Measurements from ENCODE around the gene AK4. TPM values are rescaled to one million over a fixed set of nuclear protein-coding genes. Genes with fewer than 3 reads are reported as not detected.

Gene AK4
- total RNA-seq, 2 experiments from 2014 or later: 0.08 to 0.14 TPM

DNA sequence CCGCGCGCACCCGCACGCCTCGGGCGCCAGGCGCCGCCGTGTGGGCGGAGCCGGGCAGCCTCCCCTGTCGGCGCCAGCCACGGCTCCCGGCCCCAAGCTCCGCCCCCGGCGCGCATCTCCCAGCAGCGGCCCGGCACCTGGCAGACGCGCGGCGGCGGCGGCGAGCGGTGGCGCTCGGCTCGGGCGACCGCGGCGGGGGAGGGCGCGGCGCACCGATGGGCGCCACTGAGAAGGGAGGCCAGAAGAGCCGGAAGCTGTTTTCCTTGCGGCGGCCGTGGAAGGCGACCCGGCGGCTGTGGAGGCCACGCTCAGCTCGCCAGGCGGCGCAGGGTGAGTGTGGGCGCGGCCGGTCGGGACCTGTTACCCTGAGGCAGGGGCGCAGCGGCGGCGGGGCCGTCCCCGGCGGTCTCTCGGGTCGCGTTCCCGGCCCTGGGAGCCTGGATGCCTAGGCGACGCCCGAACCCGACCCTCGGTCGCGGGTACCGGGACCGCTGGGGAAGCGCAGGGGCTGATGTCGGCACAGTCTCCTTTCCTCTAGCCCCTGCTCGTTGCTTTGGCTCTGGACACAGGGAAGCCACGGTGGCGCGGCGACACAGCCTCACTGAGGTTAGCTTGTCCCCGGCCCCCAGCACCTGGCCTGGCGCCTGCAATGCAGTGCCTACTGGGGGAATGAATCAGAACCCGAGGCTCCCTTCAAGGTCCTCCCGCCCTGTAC is 106.5 kb downstream of the AK4 start:
- no peaks in the 10 kb centered on the region for H3K36me3 ChIP-seq (ENCODE audit: insufficient read depth, low read length)
- H3K4me1 ChIP-seq (ENCODE audit: insufficient read depth, low read length): peaks cover 21% of the 10 kb centered on the region
- Mint-ChIP-seq H3K27ac (peak overlapping the region; percentile 57), H3K36me3 (ENCODE audit: low read depth) (peaks cover 3% of the 10 kb centered on the region), H3K4me3 (peak overlapping the region; percentile 91), H3K27me3 (peaks cover 15% of the 10 kb centered on the region), H3K9me3 (no peaks in the 10 kb centered on the region), H3K4me1 (ENCODE audit: low read depth) (peaks cover 12% of the 10 kb centered on the region)
- no peaks in the 10 kb centered on the region for H3K9me3 ChIP-seq (ENCODE audit: control insufficient read depth in 1 of 2, insufficient read depth in 1 of 2, low read length in 2 of 2)
- intact Hi-C loops (cut with DNase I, micrococcal nuclease): loop anchor here (2.0 to 5.0 kb wide), 3 partner anchors 166 to 187 kb away; partner anchors contain the start of genes LEPR (in 2 of the 2) and LEPROT (in 2 of the 2)
- DNase-seq (peak; percentile 70 to 93 (median 84)), ATAC-seq (ENCODE audit: poor library complexity) (peak; percentile 97)
- TF ChIP-seq, protein P1, sequence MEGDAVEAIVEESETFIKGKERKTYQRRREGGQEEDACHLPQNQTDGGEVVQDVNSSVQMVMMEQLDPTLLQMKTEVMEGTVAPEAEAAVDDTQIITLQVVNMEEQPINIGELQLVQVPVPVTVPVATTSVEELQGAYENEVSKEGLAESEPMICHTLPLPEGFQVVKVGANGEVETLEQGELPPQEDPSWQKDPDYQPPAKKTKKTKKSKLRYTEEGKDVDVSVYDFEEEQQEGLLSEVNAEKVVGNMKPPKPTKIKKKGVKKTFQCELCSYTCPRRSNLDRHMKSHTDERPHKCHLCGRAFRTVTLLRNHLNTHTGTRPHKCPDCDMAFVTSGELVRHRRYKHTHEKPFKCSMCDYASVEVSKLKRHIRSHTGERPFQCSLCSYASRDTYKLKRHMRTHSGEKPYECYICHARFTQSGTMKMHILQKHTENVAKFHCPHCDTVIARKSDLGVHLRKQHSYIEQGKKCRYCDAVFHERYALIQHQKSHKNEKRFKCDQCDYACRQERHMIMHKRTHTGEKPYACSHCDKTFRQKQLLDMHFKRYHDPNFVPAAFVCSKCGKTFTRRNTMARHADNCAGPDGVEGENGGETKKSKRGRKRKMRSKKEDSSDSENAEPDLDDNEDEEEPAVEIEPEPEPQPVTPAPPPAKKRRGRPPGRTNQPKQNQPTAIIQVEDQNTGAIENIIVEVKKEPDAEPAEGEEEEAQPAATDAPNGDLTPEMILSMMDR (IDR thresholded peaks at IDR 0.05): no peak
- CTCF ChIA-PET: interaction anchor here (1.3 to 1.5 kb wide), 2 partner anchors 9 to 163 kb away, joined by 4 read pairs; no protein-coding TSS in a partner anchor
- peaks cover 3 to 5% of the 10 kb centered on the region in 2 experiments for H3K27me3 ChIP-seq (ENCODE audit: control insufficient read depth in 1 of 2, insufficient read depth in 2 of 2, low read length in 2 of 2)
- POLR2A ChIA-PET: interaction anchor here (0.6 to 2.8 kb wide), 9 partner anchors 10 to 1192 kb away, joined by 3 to 37 read pairs (median 4); partner anchors contain the start of genes JAK1, LEPR and LEPROT
- H3K4me3 ChIP-seq (ENCODE audit: low read length): peak overlapping the region; percentile 65
- no peak overlapping the region for H3K27ac ChIP-seq (ENCODE audit: low read depth in 1 of 2, low read length in 2 of 2)

DNA sequence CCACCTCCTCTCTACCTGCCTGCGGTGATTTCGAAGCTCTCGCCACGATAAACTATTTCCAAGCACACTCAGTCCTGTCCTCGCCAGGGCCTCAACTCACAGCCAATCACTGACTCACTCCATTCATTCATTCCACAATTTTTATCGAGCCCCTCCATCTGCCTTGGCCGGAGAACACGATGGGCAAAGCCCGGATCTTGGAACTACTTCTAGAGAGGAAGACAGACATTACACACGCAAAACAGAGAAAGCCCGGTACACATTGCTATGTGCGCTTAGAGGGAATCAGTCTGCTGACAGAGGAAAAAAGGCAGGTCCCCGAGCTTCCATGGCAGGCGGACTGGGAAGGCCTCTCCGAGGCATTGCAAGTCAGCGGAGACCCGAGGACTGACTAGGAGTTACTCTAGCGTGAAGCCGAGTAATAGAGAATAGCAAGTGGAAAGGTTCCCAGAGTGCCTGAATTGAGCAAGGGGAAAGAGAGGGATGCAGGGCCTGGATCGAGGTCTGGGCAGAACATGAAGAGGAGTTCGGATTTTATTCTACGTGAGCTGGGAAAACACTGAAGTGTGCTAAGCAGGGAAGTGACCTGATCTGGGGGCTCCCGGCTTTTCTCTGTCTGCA is 107.1 kb downstream of the AK4 start:
- peak overlapping the region; percentile 88 for H3K4me3 Mint-ChIP-seq
- ChIA-PET POLR2A (interaction anchor here (0.6 to 2.8 kb wide), 6 partner anchors 10 to 289 kb away, joined by 3 to 37 read pairs (median 8); partner anchors contain the start of genes JAK1, LEPR and LEPROT), CTCF (interaction anchor here (1.3 to 1.5 kb wide), 2 partner anchors 9 to 163 kb away, joined by 4 read pairs; no protein-coding TSS in a partner anchor)
- peaks cover 3 to 5% of the 10 kb centered on the region in 2 experiments for H3K27me3 ChIP-seq (ENCODE audit: control insufficient read depth in 1 of 2, insufficient read depth in 2 of 2, low read length in 2 of 2)
- TF ChIP-seq, protein P1 (IDR thresholded peaks at IDR 0.05): no peak
- peaks cover 12% of the 10 kb centered on the region for H3K4me1 Mint-ChIP-seq (ENCODE audit: low read depth)
- no peak overlapping the region for H3K27ac ChIP-seq (ENCODE audit: low read depth in 1 of 2, low read length in 2 of 2)
- H3K4me1 ChIP-seq (ENCODE audit: insufficient read depth, low read length): peaks cover 21% of the 10 kb centered on the region
- no peaks in the 10 kb centered on the region for H3K9me3 ChIP-seq (ENCODE audit: control insufficient read depth in 1 of 2, insufficient read depth in 1 of 2, low read length in 2 of 2)
- no peaks in the 10 kb centered on the region for H3K9me3 Mint-ChIP-seq
- H3K36me3 ChIP-seq (ENCODE audit: insufficient read depth, low read length): no peaks in the 10 kb centered on the region
- peaks cover 15% of the 10 kb centered on the region for H3K27me3 Mint-ChIP-seq
- ATAC-seq (ENCODE audit: poor library complexity) (no peak), DNase-seq (peak in 2 of 14 experiments; percentile 7 to 11)
- peaks cover 3% of the 10 kb centered on the region for H3K36me3 Mint-ChIP-seq (ENCODE audit: low read depth)
- H3K27ac Mint-ChIP-seq: peak overlapping the region; percentile 6
- H3K4me3 ChIP-seq (ENCODE audit: low read length): peak overlapping the region; percentile 65
- intact Hi-C loops (cut with DNase I, micrococcal nuclease): loop anchor here (2.0 to 5.0 kb wide), 2 partner anchors 166 to 188 kb away; partner anchors contain the start of genes LEPR (in 1 of the 2) and LEPROT (in 1 of the 2)

DNA sequence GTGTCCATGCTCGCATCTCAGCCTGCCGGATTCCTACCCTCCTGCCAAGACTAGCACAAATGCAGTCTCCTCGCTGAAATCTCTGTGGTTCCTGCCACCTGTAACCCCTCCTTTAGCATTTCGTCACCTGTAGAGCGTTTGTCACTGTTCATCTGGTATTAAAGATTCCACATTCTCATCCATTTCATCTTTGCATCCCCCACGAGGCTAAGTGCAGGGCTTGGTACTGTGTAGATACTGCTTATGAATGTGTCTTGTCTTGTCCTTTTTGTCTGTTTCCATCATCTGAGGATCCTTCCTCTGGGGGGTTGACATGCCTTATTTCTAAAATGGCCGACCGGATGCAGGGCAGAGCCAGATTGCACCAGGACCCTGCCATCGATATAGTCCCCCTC is 107.7 kb downstream of the AK4 start:
- no peak overlapping the region for H3K27ac Mint-ChIP-seq
- Histone ChIP-seq H3K4me1 (ENCODE audit: insufficient read depth, low read length) (peaks cover 21% of the 10 kb centered on the region), H3K4me3 (ENCODE audit: low read length) (no peak overlapping the region), H3K9me3 (ENCODE audit: control insufficient read depth in 1 of 2, insufficient read depth in 1 of 2, low read length in 2 of 2) (no peaks in the 10 kb centered on the region), H3K36me3 (ENCODE audit: insufficient read depth, low read length) (no peaks in the 10 kb centered on the region), H3K27ac (ENCODE audit: low read depth in 1 of 2, low read length in 2 of 2) (no peak overlapping the region), H3K27me3 (ENCODE audit: control insufficient read depth in 1 of 2, insufficient read depth in 2 of 2, low read length in 2 of 2) (peaks cover 3 to 5% of the 10 kb centered on the region in 2 experiments)
- H3K4me1 Mint-ChIP-seq (ENCODE audit: low read depth): peaks cover 12% of the 10 kb centered on the region
- CTCF ChIA-PET: no interaction called here
- intact Hi-C loops (cut with DNase I, micrococcal nuclease): loop anchor here (2.0 to 5.0 kb wide), 2 partner anchors 165 to 188 kb away; partner anchors contain the start of genes LEPR (in 1 of the 2) and LEPROT (in 1 of the 2)
- H3K36me3 Mint-ChIP-seq (ENCODE audit: low read depth): peaks cover 3% of the 10 kb centered on the region
- POLR2A ChIA-PET: interaction anchor here (1.5 to 2.6 kb wide), 2 partner anchors 13 to 165 kb away, joined by 4 to 13 read pairs; partner anchors contain the start of genes LEPR and LEPROT
- no peaks in the 10 kb centered on the region for H3K9me3 Mint-ChIP-seq
- ATAC-seq (ENCODE audit: poor library complexity) (no peak), DNase-seq (no peak)
- peak overlapping the region; percentile 88 for H3K4me3 Mint-ChIP-seq
- peaks cover 15% of the 10 kb centered on the region for H3K27me3 Mint-ChIP-seq
- TF ChIP-seq, protein P1 (IDR thresholded peaks at IDR 0.05): no peak

Measured in CD4-positive, alpha-beta T cell (primary cell).